ENCODE measurements around the gene MCU. TPM values are rescaled to one million over a fixed set of nuclear protein-coding genes. Genes with fewer than 3 reads are reported as not detected.

MCU gene
- total RNA-seq, 1 donor from 2014 or later: 44.7 TPM

GRCh38 chr10:72796042-72796441, 104.1 kb downstream of the MCU start:
- Histone ChIP-seq H3K27me3 (no peaks in the 10 kb centered on the region), H3K4me1 (peaks cover 15% of the 10 kb centered on the region), H3K9me3 (no peaks in the 10 kb centered on the region), H3K4me3 (no peak overlapping the region), H3K36me3 (no peaks in the 10 kb centered on the region), H3K27ac (no peak overlapping the region)
- TF ChIP-seq POLR2A (IDR thresholded peaks at IDR 0.05) (no peak), POLR2AphosphoS5 (IDR thresholded peaks at IDR 0.05; ENCODE audit: insufficient read depth in 1 of 2, low read depth in 1 of 2) (no peak), CTCF (IDR thresholded peaks at IDR 0.05) (no peak)
- intact Hi-C loops (cut with DNase I): no loop called here
- DNase-seq (ENCODE audit: extremely low spot score in 2 of 2): no peak

GRCh38 chr10:72796538-72796937, 104.6 kb downstream of the MCU start:
- Histone ChIP-seq H3K9me3 (no peaks in the 10 kb centered on the region), H3K36me3 (no peaks in the 10 kb centered on the region), H3K27me3 (no peaks in the 10 kb centered on the region), H3K27ac (no peak overlapping the region), H3K4me1 (peaks cover 18% of the 10 kb centered on the region), H3K4me3 (no peak overlapping the region)
- TF ChIP-seq POLR2AphosphoS5 (IDR thresholded peaks at IDR 0.05; ENCODE audit: insufficient read depth in 1 of 2, low read depth in 1 of 2) (no peak), CTCF (IDR thresholded peaks at IDR 0.05) (no peak), POLR2A (IDR thresholded peaks at IDR 0.05) (no peak)
- intact Hi-C loops (cut with DNase I): no loop called here
- no peak for DNase-seq (ENCODE audit: extremely low spot score in 2 of 2)

- no peak for TF ChIP-seq POLR2A (IDR thresholded peaks at IDR 0.05)
- no peak for TF ChIP-seq CTCF (IDR thresholded peaks at IDR 0.05)
- no peak for TF ChIP-seq POLR2AphosphoS5 (IDR thresholded peaks at IDR 0.05; ENCODE audit: insufficient read depth in 1 of 2, low read depth in 1 of 2)
- H3K9me3 ChIP-seq: no peaks in the 10 kb centered on the region
- DNase-seq (ENCODE audit: extremely low spot score in 2 of 2): no peak
- H3K4me3 ChIP-seq: no peak overlapping the region
- H3K4me1 ChIP-seq: peaks cover 29% of the 10 kb centered on the region
- no peak overlapping the region for H3K27ac ChIP-seq
- intact Hi-C loops (cut with DNase I): no loop called here
- no peaks in the 10 kb centered on the region for H3K36me3 ChIP-seq
- no peaks in the 10 kb centered on the region for H3K27me3 ChIP-seq
Observed at GRCh38 chr10:72800000-72800740, 108.2 kb downstream of the MCU start.

- TF ChIP-seq CTCF (IDR thresholded peaks at IDR 0.05) (no peak), POLR2AphosphoS5 (IDR thresholded peaks at IDR 0.05; ENCODE audit: insufficient read depth in 1 of 2, low read depth in 1 of 2) (no peak), POLR2A (IDR thresholded peaks at IDR 0.05) (no peak)
- H3K27me3 ChIP-seq: no peaks in the 10 kb centered on the region
- H3K36me3 ChIP-seq: no peaks in the 10 kb centered on the region
- H3K4me1 ChIP-seq: peaks cover 29% of the 10 kb centered on the region
- intact Hi-C loops (cut with DNase I): no loop called here
- H3K9me3 ChIP-seq: no peaks in the 10 kb centered on the region
- DNase-seq (ENCODE audit: extremely low spot score in 2 of 2): no peak
- no peak overlapping the region for H3K4me3 ChIP-seq
- H3K27ac ChIP-seq: no peak overlapping the region
Observed at GRCh38 chr10:72800741-72801092, 108.8 kb downstream of the MCU start.

GRCh38 chr10:72801263-72801868, 109.4 kb downstream of the MCU start:
- no peaks in the 10 kb centered on the region for H3K36me3 ChIP-seq
- intact Hi-C loops (cut with DNase I): no loop called here
- H3K27me3 ChIP-seq: no peaks in the 10 kb centered on the region
- no peaks in the 10 kb centered on the region for H3K9me3 ChIP-seq
- no peak overlapping the region for H3K4me3 ChIP-seq
- TF ChIP-seq POLR2AphosphoS5 (IDR thresholded peaks at IDR 0.05; ENCODE audit: insufficient read depth in 1 of 2, low read depth in 1 of 2) (no peak), CTCF (IDR thresholded peaks at IDR 0.05) (no peak), POLR2A (IDR thresholded peaks at IDR 0.05) (no peak)
- DNase-seq (ENCODE audit: extremely low spot score in 2 of 2): no peak
- H3K27ac ChIP-seq: no peak overlapping the region
- peaks cover 29% of the 10 kb centered on the region for H3K4me1 ChIP-seq
